Lower leg skin (tissue), 4 donors: ENCODE measurements around the gene PRR27. TPM values are rescaled to one million over a fixed set of nuclear protein-coding genes. Genes with fewer than 3 reads are reported as not detected.
"Not testable (repeated sequence)": the region's sequence is repeated elsewhere in the genome, so short reads cannot be mapped to it uniquely, and the experiment has no call there.

Source experiments
- DNase-seq, 2 donors: peaks; one replicate each; pipeline ENCODE4 v3.0.0-alpha.2; 2019; ENCODE audit warnings: low spot score in 2 of 2
- H3K4me3 ChIP-seq: fragments of 200-600 bp; sonication (generic); 2 replicates; pipeline ENCODE4 v1.5.1; 2017; ENCODE audit warnings: mild to moderate bottlenecking, low read depth; ENCODE audit not compliant: poor library complexity, severe bottlenecking
- CTCF ChIP-seq, 3 donors: fragments of 450-650 bp; IDR thresholded peaks; one replicate each; pipeline ENCODE4 v1.5.1; 2016; ENCODE audit warnings: antibody characterized with exemption in 3 of 3, mild to moderate bottlenecking in 3 of 3, moderate library complexity in 2 of 3
- POLR2A ChIP-seq, 2 donors: fragments of 450-650 bp; IDR thresholded peaks; one replicate each; pipeline ENCODE4 v1.6.1; 2016 to 2017; ENCODE audit warnings: antibody characterized with exemption in 2 of 2, mild to moderate bottlenecking in 1 of 2, moderate library complexity in 1 of 2
- WGBS, 2 donors: methylation state at CpG; one replicate each; pipeline ENCODE4 v1.1.5; 2018; 5-methylcytosine and 5-hydroxymethylcytosine counted together
- intact Hi-C: fragments of 100-400 bp; cut with DNase I; formaldehyde crosslinking; loops from one replicate; pipeline ENCODE4 v1.15.0; 2023; ENCODE audit warnings: low total_unique reads
- total RNA-seq, 4 donors: library from RNA; depleted of rRNA; stranded (reverse); fragments of >200 nt; gene quantifications; one replicate each; pipeline ENCODE4 v1.1.0, GENCODE V29; 2016

Gene PRR27
- total RNA-seq, 4 donors from 2014 or later = not detected

- no peak for DNase-seq
- TF ChIP-seq POLR2A (IDR thresholded peaks at IDR 0.05) (no peak), CTCF (IDR thresholded peaks at IDR 0.05) (no peak)
- WGBS, 2 donors = 64 to 71% methylated on average over 2 of the region's 2 CpGs
- H3K4me3 ChIP-seq = no peak overlapping the region
- intact Hi-C loops = no loop called here
Observed at GRCh38 chr4:70197842-70198241, 43.8 kb downstream of the PRR27 start.

- no peak overlapping the region for H3K4me3 ChIP-seq
- 56 to 59% methylated on average over 1 of the region's 1 CpG for WGBS, 2 donors
- DNase-seq = no peak
- TF ChIP-seq CTCF (IDR thresholded peaks at IDR 0.05) = no peak
- no peak for TF ChIP-seq POLR2A (IDR thresholded peaks at IDR 0.05)
- intact Hi-C loops = no loop called here
Observed at GRCh38 chr4:70203601-70204000, 49.6 kb downstream of the PRR27 start.

GRCh38 chr4:70212752-70213151, 58.7 kb downstream of the PRR27 start:
- H3K4me3 ChIP-seq, DNase-seq, intact Hi-C loops: not testable (repeated sequence)
- 71 to 82% methylated on average over 4 of the region's 4 CpGs for WGBS, 2 donors

Other genes starting within 250 kb of the PRR27 start
- gene CSN1S1, start 223.2 kb upstream of the PRR27 start, total RNA-seq = 1 to 10 TPM in 1 of 4 donors, not detected in 3; 3.7 TPM
- gene CSN2, start 188.5 kb upstream of the PRR27 start, total RNA-seq = not detected
- gene STATH, start 158.3 kb upstream of the PRR27 start, total RNA-seq = not detected
- gene HTN3, start 125.8 kb upstream of the PRR27 start, total RNA-seq = not detected
- not detected for gene HTN1, start 103.8 kb upstream of the PRR27 start, total RNA-seq
- gene ODAM, start 41.5 kb downstream of the PRR27 start, total RNA-seq = not detected
- gene FDCSP, start 71.9 kb downstream of the PRR27 start, total RNA-seq = not detected
- gene CSN3, start 88.4 kb downstream of the PRR27 start, total RNA-seq = not detected
- gene CABS1, start 180.7 kb downstream of the PRR27 start, total RNA-seq = not detected
- gene SMR3A, start 206.5 kb downstream of the PRR27 start, total RNA-seq = not detected
- not detected for gene SMR3B, start 228.9 kb downstream of the PRR27 start, total RNA-seq
- 1 to 10 TPM in 1 of 4 donors, not detected in 3; 1.4 TPM for gene OPRPN, start 243.7 kb downstream of the PRR27 start, total RNA-seq